GM12891 (cell line): ENCODE data around the gene ASCL2.

ENCODE experiments used
- POLR2A ChIP-seq: IDR thresholded peaks from 2 replicates; pipeline ENCODE4 v1.6.1; 2011; ENCODE audit warnings: low read depth, low read length, control low read depth
- POLR2AphosphoS5 ChIP-seq: IDR thresholded peaks from 2 replicates; pipeline ENCODE4 v1.6.1; 2011; ENCODE audit warnings: low read depth, low read length, control low read depth

DNA sequence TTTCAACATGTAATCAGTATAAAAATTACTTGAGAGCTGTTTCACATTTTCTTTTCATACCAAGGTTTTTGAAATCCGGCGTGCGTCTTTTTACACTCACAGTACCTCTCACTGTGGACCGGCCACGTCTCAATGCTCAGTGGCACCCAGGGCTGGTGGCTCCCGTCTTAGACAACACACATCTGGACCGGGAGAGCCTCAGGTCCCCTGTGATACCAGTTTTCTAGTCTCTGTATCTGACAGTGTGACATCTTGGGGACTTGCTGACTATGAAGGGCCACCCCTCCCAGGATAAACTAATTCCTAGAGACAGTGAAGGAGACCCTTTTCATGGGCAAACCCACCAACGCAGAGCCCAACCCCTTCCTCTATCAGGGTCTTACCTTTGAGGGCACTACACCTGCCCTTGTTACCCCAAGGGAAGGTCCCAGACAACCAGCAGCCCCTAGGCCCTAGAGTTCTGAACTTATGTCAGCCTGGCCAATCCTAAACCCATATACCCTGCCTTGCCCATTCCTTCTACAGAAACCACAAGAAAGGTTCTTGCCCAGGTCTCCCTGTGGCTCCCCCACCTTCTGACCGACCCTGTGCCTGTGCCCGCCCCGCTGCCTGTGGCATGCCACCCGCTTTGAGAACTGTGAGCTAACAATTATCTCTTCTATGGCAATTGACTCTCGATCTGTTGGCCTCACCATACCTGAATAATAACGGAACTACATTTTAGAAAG lies 6.1 kb upstream of the ASCL2 start:
- no peak for TF ChIP-seq POLR2AphosphoS5
- no peak for TF ChIP-seq POLR2A
